DND-41 (cell line): ENCODE data around the gene IL1RAP.

Source experiments
- ATAC-seq: fragments of 200-7000 bp; cut with Tn5 transposase; 3 replicates; pipeline ENCODE4 v1.9.1; 2021; ENCODE audit warnings: low read depth; ENCODE audit not compliant: insufficient read depth
- DNase-seq: peaks from one replicate; pipeline ENCODE4 v3.0.0-alpha.2; 2020
- H2AFZ ChIP-seq: 2 replicates; pipeline ENCODE4 v1.6.0; 2012; ENCODE audit warnings: low read depth, low read length
- H3K27ac ChIP-seq: 2 replicates; pipeline ENCODE4 v1.5.1; 2012; ENCODE audit warnings: low read length, inconsistent platforms
- H3K27me3 ChIP-seq: fragments of 200-600 bp; sonication (generic); 2 replicates; pipeline ENCODE4 v1.6.0; 2012; ENCODE audit warnings: low read length, mild to moderate bottlenecking, inconsistent platforms; ENCODE audit not compliant: insufficient read depth, poor library complexity
- H3K36me3 ChIP-seq: 2 replicates; pipeline ENCODE4 v1.5.1; 2012; ENCODE audit warnings: low read length, inconsistent platforms; ENCODE audit not compliant: insufficient read depth
- H3K4me1 ChIP-seq: 2 replicates; pipeline ENCODE4 v1.5.1; 2012; ENCODE audit warnings: mild to moderate bottlenecking, low read length; ENCODE audit not compliant: insufficient read depth
- H3K4me2 ChIP-seq: 2 replicates; pipeline ENCODE4 v1.6.0; 2012; ENCODE audit warnings: mild to moderate bottlenecking, moderate library complexity, low read length, inconsistent platforms; ENCODE audit not compliant: insufficient read depth
- H3K4me3 ChIP-seq, 2 experiments: fragments of 200-600 bp in 1 of 2; shearing (Covaris generic) in 1 of 2; 2 replicates each; pipeline ENCODE4 v1.5.1; 2012 to 2016; ENCODE audit warnings: inconsistent platforms in 2 of 2, low read length in 2 of 2, mild to moderate bottlenecking in 2 of 2, low read depth in 1 of 2, moderate library complexity in 1 of 2
- H3K79me2 ChIP-seq: 2 replicates; pipeline ENCODE4 v1.6.0; 2012; ENCODE audit warnings: low read length, inconsistent platforms; ENCODE audit not compliant: insufficient read depth
- H3K9ac ChIP-seq: 2 replicates; pipeline ENCODE4 v1.6.0; 2012; ENCODE audit warnings: low read depth, mild to moderate bottlenecking, inconsistent platforms, low read length, moderate library complexity
- H3K9me3 ChIP-seq: 2 replicates; pipeline ENCODE4 v1.5.1; 2012; ENCODE audit warnings: low read length, moderate library complexity, mild to moderate bottlenecking, inconsistent platforms; ENCODE audit not compliant: insufficient read depth, severe bottlenecking
- H4K20me1 ChIP-seq: 2 replicates; pipeline ENCODE4 v1.6.0; 2012; ENCODE audit warnings: low read length; ENCODE audit not compliant: insufficient read depth
- EZH2 ChIP-seq: IDR thresholded peaks from 3 replicates; pipeline ENCODE4 v1.6.1; 2012; ENCODE audit warnings: borderline replicate concordance, low read depth, mild to moderate bottlenecking, moderate library complexity, low read length, inconsistent platforms; ENCODE audit not compliant: severe bottlenecking
- TF ChIP-seq, protein P1 (sequence below): IDR thresholded peaks from 2 replicates; pipeline ENCODE4 v1.5.1; 2012; ENCODE audit warnings: borderline replicate concordance, low read length, moderate library complexity, mild to moderate bottlenecking; ENCODE audit not compliant: poor library complexity, severe bottlenecking; ENCODE audit errors: extremely low read depth

The IL1RAP gene

DNA sequence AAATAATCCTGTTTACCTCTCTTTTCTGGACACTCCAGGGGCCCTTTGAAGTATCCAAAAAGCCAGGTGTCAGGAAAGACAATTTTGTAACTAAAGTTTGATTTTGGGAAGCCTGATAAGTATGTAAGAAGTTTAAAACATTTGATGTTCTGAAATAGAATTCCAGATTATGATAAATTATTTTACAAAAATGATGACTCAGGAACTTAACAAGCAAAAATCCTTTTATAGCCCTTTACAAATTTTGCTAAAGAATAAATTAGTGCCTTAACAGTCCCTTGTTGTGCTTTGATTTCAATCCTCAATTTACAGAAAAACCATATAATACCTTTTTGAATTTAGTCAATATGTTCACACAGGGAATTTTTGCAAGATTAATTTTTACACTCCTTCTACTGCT is 38.1 kb downstream of the IL1RAP start:
- TF ChIP-seq EZH2 = no peak
- TF ChIP-seq, protein P1, sequence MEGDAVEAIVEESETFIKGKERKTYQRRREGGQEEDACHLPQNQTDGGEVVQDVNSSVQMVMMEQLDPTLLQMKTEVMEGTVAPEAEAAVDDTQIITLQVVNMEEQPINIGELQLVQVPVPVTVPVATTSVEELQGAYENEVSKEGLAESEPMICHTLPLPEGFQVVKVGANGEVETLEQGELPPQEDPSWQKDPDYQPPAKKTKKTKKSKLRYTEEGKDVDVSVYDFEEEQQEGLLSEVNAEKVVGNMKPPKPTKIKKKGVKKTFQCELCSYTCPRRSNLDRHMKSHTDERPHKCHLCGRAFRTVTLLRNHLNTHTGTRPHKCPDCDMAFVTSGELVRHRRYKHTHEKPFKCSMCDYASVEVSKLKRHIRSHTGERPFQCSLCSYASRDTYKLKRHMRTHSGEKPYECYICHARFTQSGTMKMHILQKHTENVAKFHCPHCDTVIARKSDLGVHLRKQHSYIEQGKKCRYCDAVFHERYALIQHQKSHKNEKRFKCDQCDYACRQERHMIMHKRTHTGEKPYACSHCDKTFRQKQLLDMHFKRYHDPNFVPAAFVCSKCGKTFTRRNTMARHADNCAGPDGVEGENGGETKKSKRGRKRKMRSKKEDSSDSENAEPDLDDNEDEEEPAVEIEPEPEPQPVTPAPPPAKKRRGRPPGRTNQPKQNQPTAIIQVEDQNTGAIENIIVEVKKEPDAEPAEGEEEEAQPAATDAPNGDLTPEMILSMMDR = no peak
- Histone ChIP-seq H3K9me3 (no peaks in the 10 kb centered on the region), H2AFZ (no peak overlapping the region), H3K4me1 (no peaks in the 10 kb centered on the region), H3K9ac (no peak overlapping the region), H3K27me3 (no peaks in the 10 kb centered on the region), H3K4me3 (no peak overlapping the region), H4K20me1 (0 out of 2 replicates have a peak, but pooled peaks cover 3% of the 10 kb centered on the region), H3K36me3 (peaks cover 7% of the 10 kb centered on the region), H3K4me2 (no peak overlapping the region), H3K27ac (no peak overlapping the region), H3K79me2 (peaks cover 13% of the 10 kb centered on the region)
- no peak for DNase-seq
- ATAC-seq = no peak

DNA sequence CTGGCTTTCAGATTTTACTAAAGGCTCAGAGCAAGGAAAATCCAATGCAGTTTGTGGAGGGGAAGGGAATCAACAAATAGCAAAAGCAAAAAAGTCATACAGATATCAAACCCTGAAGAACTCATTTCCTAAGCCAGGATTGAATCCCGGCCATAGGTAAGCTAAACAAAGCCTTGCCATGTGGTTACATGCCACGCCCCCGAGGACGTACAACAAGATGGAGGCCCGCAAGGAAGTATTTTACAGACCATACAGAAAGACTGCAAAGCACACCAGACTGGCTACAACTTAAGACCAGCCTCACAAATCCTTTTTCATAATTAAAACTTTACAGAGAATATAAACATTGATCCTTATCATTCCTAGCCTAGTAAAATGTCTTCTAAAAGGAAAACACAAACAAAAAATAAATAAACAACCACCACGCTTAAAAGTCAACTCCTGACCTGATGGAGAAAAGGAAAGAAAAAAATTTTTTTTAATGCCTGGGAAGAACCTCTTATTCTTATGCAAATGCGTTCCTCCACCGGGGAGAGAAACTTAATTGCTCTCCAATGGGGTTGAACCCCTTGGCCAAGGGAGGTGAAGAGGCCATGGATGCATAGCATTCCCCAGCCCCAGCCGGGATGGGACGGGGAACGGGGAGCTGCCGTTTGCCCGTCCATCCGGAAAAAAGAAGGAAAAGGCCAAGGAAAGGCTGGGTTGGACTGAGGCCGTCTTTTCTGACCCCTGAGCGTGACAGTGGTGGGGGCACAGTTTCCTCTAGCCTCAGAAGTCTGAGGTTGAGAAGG is 39.3 kb downstream of the IL1RAP start:
- Histone ChIP-seq H3K79me2 (peaks cover 7% of the 10 kb centered on the region), H3K9me3 (no peaks in the 10 kb centered on the region), H3K9ac (no peak overlapping the region), H3K4me1 (no peaks in the 10 kb centered on the region), H2AFZ (no peak overlapping the region), H3K4me3 (no peak overlapping the region), H3K4me2 (no peak overlapping the region), H4K20me1 (0 out of 2 replicates have a peak, but pooled peaks cover 3% of the 10 kb centered on the region), H3K27ac (no peak overlapping the region), H3K27me3 (no peaks in the 10 kb centered on the region), H3K36me3 (peaks cover 17% of the 10 kb centered on the region)
- DNase-seq (no peak), ATAC-seq (no peak)
- TF ChIP-seq, protein P1 = no peak
- TF ChIP-seq EZH2 = no peak

DNA sequence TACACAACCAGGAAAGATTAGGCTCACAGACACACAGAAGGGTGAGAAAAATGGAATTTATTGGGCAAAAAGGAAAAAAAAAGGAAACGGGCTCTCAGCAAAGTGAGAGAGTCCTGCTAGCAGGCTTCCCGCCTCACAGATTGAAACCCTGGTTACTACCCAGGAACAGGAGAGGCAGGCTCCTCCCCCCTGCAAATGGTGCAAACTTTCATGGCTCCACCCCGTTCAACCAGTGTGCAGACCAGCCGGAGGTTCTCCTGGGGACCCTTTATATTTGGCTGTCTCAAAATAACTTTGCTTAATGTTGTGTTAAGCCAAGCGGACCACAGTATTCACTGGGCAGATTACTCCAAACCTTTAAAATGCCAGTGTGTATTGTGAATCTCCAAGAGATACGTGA is 40.3 kb downstream of the IL1RAP start:
- Histone ChIP-seq H3K4me3 (no peak overlapping the region), H3K27ac (no peak overlapping the region), H3K9me3 (peaks cover 4% of the 10 kb centered on the region), H4K20me1 (no peaks in the 10 kb centered on the region), H3K27me3 (no peaks in the 10 kb centered on the region), H3K4me1 (no peaks in the 10 kb centered on the region), H2AFZ (no peak overlapping the region), H3K4me2 (no peak overlapping the region), H3K79me2 (peaks cover 10% of the 10 kb centered on the region; the same call in 1 of the 2 replicates), H3K9ac (no peak overlapping the region), H3K36me3 (peaks cover 18% of the 10 kb centered on the region)
- ATAC-seq = no peak; the same call in 2 of the 3 replicates
- no peak for TF ChIP-seq EZH2
- TF ChIP-seq, protein P1 = no peak
- no peak for DNase-seq
